ENCODE data around the gene CCDC102B.

DNA sequence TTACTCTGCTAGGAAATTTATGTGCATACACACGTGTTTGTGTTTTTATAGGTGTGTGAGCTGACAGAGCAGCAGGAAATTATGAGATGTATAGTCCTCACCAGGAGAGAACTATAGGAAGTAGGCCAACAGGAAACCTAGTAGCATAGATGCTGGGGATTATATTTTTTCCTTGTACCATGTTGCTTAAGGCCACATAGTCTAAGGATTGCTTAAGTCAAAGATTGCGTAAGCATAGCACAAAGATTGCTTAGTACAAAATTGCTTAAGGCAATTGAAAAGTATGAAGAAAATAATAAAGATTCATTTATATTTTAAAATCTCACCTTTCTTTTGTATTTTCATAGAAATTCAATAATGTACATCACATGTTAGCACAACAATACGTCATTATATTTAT lies 18.7 kb upstream of the CCDC102B start:
- TF ChIP-seq, protein P1, sequence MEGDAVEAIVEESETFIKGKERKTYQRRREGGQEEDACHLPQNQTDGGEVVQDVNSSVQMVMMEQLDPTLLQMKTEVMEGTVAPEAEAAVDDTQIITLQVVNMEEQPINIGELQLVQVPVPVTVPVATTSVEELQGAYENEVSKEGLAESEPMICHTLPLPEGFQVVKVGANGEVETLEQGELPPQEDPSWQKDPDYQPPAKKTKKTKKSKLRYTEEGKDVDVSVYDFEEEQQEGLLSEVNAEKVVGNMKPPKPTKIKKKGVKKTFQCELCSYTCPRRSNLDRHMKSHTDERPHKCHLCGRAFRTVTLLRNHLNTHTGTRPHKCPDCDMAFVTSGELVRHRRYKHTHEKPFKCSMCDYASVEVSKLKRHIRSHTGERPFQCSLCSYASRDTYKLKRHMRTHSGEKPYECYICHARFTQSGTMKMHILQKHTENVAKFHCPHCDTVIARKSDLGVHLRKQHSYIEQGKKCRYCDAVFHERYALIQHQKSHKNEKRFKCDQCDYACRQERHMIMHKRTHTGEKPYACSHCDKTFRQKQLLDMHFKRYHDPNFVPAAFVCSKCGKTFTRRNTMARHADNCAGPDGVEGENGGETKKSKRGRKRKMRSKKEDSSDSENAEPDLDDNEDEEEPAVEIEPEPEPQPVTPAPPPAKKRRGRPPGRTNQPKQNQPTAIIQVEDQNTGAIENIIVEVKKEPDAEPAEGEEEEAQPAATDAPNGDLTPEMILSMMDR (IDR thresholded peaks at IDR 0.05), result no peak
- no peak for TF ChIP-seq POLR2A (IDR thresholded peaks at IDR 0.05)
